IPS DF 4.7 (cell line): ENCODE results near the gene MAP10.

Experiments used
- DNase-seq: peaks from one replicate; pipeline ENCODE4 v3.0.0-alpha.2; 2013; ENCODE audit warnings: low spot score; ENCODE audit errors: extremely low read depth

Gene MAP10

GRCh38 chr1:232853994-232854797 is 49.0 kb downstream of the MAP10 start:
- no peak for DNase-seq

DNA sequence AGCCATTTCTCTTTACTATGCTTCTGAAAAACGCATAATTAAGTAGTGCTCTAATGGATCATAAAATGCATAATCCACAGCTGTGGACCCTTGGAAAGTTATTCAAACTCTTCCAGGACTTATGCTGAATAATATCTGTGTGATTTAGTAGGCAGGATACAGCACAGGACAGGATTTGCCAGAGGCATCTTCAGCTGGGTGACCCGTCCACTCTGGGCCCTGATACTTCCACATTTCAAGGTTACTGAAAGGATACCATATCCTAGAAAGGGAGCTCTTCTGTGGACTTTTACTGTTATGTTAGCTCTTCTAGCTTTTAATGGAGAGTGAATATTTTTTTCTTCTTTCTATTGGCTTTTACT is 49.6 kb downstream of the MAP10 start:
- no peak for DNase-seq

GRCh38 chr1:232856541-232856940 is 51.3 kb downstream of the MAP10 start:
- no peak for DNase-seq
